HG03039 (cell line): ENCODE data around the gene WNT9A.
"Not testable (repeated sequence)": the region's sequence is repeated elsewhere in the genome, so short reads cannot be mapped to it uniquely, and the experiment has no call there.

Source experiments
- ATAC-seq: cut with Tn5 transposase; IDR thresholded peaks from one replicate; pipeline ENCODE4 v1.9.1; 2021; ENCODE audit warnings: mild to moderate bottlenecking, moderate library complexity; ENCODE audit not compliant: unreplicated experiment

WNT9A gene

DNA sequence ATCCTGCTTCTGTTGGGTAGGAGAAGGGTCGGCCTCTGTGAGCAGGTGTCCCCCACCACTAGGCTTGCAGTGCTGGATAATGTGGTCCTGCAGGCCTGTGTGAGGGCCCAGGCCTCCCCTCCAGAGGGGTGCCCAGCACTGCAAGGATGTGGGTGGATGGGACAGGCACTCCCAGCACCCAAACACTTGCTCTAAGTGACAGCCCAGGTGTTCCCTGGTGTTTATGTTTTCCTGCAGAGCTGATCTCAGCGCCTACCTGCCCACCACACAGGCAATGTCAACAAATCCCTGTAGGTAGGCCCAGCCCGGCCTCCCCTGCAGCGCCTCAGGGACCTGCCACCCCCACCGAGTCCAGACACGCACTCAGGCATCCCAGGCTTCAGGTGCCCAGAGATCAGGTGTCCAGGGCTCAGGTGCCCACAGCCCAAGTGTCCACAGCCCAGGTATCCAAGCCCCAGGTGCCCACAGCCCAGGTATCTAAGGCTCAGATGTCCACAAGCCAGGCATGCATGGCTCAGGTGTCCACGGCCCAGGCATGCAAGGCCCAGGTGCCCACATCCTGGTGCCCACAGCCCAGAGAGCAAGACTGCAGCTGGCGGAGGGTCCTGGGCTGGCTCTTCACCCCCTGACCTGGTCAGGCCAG lies 59.2 kb downstream of the WNT9A start:
- no peak for ATAC-seq

DNA sequence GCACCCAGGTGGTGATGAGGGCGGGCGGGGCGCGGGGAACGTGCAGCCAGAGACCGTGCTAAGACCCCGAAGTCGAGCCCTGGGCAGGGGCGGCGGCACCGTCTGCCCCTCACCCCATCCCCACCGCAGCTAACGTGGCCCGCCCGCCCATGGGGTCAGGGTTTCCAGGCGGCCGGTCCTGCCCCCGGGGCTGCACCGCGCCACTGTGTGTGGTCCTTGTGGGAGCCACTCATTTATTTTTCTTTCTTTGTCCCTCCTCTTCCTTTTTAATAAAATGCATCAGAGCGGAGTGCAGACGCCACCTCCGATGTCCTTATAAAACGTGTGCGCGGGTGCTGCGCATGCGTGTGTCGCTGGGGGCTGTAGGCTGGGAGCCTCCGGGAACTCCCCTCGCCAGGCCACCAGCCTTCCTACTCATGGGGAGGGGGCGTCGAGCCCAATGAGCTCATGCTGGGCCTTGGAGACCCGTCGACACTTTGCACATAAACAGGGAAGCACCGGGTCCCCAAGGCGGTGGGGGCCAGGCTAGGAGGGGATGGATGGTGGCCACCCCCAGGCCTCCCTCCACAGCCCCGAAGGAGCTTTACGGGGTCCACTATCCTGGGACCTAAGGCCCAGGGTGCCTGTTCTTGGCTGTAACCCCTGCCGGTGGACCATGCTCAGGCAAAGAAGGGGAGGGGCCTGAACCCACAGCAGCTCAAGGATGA lies 59.9 kb downstream of the WNT9A start:
- no peak for ATAC-seq

DNA sequence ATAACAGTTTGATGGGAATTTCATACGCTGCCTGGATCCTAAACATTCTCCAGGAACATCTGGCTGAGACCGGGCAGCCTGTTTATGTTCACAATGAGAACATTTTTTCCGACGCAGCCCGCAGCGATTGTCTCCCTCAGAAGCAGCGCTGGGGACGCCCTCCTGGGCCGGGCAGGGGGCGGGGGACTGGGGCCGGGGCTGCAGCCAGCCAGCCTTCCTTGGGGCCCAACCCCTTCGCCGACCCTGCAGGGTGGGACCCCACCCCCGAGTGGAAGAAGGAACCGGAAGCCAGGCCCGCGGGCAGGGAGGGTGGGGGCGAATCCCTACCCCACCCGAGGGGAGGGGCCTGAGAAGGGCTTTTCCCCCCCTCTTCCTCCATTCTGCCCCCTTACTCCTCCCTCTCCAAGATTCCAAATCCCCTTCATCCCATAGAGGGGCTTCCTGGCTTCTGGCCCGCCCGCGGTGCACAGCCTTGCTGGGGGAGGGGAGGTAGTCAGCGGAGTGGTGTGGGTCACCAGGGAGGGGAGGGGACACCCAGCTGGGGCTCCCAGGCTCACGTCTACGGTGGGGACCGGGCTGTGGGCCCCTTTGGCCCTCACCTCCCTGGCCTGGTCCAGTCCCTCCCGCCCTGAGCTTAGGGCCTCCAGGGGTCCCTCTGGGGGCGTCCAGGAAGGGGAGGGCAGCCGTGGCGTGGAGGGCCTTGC lies 60.6 kb downstream of the WNT9A start:
- no peak for ATAC-seq

DNA sequence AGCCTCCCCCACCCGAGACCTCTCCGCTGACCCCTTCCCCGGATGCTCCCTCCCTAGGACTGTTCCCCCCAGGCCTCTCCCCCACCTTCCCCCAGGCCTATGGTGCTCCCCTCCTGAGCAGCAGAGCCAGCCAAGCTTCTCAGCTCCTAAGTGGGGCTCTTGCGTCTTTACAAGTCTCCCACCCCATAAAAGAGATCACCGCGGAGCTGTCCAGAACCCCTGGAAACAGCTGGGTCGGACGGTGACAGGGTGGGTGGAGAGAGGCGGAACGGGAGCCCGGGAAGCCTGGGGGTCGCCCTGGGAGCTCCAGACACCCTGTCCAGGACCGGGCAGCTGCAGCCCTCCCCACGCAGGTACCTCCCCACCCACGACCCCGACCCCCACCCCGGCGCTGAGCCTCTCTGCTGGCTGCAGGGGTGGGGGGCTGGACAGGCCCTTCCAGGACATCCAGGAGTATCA lies 61.2 kb downstream of the WNT9A start:
- ATAC-seq, result no peak

DNA sequence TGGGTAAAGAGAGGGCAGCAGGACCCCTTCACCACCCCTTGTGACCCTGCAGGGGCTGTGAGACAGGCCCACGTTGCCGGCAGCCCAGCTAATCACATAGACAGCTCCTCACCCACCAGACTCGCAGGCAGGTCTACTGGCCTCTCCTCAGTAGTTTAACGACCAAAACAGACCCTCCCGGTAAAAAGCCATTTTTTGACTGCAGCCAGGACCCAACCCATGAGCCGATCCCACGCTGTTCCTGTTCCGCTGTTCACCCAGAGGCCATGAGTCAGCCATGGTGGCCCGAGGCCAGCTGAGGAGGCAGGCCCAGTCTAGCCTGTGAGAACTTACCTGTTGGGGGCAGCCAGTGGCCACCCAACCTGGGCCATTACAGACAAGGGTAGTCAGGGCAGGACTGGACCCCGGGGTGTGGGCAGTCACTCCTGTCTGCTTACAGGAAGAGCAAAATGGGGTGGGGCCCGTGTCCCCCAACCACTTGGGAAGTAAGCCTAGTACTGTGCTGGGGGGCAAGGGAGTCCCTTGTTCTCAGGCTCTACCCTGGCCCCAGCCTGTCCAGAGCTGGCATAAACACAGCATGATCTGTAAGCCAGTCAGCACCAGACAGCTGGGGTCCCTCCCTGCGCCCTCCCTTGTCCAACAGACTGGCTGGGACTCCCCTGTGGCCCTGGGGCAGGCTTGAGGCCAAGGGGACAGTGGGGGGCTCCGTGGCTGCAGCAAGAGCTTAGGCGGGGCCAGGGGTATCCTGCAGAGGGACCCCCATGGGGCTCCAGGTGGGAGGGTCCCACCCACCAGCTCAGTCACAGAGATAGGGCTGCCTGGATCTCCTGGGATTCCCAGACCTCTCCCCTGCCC lies 61.9 kb downstream of the WNT9A start:
- ATAC-seq, result no peak

GRCh38 chr1:227885135-227885647 lies 62.5 kb downstream of the WNT9A start:
- ATAC-seq, result no peak

DNA sequence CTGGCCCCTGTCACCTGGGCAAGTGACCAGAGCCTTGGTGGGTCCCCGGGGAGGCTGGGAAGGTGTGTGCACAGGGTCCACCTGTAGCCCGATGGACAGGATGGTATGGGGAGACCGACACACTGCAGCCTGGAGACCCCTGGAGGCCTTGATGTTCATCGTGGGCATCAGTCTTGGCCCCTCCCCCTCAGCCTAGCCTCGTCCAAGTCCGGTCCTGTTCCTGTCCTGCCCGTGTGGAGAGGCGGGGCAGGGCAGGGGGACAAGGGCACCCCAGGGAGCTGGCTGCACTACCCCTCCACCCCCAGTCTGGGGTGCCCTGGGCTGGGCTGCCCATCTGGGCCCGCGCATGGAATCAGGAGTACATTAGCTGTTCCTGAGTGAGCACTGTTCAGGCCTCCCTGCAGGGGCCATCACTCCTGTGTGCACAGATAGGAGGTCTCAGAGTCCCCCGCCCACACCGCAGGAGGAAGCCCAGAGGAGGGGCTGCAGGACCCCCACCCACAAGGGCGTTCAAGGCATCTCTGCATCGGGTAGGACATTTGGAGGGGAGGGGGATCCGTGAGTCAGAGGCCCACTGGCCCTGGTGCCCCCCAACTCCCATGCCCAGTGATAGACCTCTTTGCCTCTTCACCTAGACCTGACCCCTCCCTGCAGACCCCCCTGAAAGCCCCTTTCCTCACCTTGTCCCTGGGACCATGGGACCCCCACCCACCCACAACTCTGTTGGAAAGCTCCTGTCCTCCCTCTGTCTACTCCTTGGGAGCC lies 63.2 kb downstream of the WNT9A start:
- no peak for ATAC-seq

DNA sequence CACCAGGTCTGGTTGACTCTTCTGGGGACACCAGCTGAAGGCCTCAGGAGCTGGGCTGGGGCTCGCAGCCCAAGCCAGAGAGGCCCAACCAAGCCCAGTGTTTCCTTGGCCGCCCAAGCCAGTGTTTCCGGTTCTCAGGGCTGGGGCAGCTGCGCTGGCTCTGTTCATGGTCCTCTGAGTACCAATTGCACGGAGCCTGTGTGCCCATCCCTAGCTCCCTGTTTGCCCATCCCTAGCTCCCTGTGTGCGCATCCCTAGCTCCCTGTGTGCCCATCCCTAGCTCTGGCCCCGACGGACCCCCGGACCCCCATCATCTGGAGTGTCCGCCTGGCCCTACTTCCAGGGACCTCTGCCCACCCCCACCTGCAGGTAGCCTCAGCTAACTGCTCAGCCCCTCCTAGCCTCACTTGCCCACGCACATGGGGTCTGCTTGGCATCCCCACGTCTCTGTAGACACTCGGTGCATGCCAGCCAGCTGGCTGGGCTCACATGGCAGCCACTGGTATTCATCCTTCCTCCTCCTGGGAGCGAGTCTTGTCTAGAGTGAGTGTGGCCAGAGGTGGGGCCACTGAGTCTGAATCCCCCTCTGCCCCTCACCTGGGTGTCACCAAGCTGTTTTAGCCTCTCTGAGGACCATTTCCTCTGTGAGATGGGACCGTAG lies 64.0 kb downstream of the WNT9A start:
- ATAC-seq, result no peak

- ATAC-seq, result no peak
These were observed 64.6 kb downstream of the WNT9A start for GRCh38 chr1:227883073-227883520.

- no peak for ATAC-seq
These were observed 67.3 kb downstream of the WNT9A start for GRCh38 chr1:227880342-227880924.

GRCh38 chr1:227877810-227878209 lies 69.9 kb downstream of the WNT9A start:
- not testable (repeated sequence) for ATAC-seq

DNA sequence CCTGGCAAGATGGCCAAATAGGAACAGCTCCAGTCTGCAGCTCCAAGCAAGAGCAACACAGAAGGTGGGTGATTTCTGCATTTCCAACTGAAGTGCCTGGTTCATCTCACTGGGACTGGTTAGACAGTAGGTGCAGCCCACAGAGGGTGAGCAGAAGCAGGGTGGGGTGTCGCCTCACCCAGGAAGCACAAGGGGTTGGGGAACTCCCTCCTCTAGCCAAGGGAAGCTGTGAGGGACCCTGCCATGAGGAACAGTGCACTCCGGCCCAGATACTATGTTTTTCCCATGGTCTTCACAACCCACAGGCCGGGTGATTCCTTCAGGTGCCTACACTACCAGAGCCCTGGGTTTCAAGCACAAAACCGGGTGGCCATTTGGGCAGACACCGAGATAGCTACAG lies 75.8 kb downstream of the WNT9A start:
- ATAC-seq, result not testable (repeated sequence)

DNA sequence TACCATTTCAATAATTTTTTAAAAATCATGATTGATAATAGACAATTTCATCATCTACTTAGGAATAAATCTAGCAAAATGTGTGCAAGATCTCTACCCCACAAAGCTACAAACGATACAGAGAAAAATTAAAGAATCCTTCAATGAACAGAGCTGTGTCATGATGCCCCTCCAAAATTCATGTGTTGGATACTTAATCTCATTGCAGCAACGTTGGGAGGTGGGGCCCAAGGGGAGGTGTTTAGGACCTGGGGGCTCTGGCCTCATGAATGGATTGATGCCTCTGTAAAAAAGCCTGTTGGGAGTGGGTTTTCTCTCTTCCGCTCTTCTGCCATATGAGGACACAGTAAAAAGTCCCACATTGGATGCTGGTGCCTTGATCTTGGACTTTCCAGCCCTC lies 77.4 kb downstream of the WNT9A start:
- ATAC-seq, result no peak

GRCh38 chr1:227869851-227870305 lies 77.9 kb downstream of the WNT9A start:
- ATAC-seq, result no peak

DNA sequence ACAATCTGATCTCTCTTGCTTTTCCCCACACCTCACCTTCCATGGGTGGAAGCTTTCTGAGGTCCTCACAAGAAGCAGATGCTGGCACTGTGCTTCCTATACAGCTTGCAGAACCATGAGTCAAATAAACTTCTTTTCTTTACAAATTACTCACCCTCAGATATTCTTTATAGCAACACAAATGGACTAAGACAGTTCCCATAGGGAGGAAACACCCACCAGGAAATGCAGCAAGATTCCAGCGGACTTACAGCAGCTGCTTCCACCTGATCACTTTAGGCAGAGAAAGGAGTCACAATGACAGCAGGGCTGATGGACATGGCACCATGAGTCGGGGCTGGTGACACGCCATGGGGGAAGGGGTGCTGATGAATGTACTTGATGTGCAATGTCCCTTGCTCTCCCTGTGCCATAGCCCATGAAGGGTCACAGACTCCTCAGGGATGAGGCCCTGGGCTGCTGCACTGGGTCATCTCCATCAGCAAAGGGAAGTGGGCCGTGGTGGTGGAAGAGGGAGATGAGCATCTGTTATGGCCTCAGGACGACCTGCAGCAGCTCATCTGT lies 78.4 kb downstream of the WNT9A start:
- no peak for ATAC-seq
